ENCODE measurements around the gene ZNF699.

DNA sequence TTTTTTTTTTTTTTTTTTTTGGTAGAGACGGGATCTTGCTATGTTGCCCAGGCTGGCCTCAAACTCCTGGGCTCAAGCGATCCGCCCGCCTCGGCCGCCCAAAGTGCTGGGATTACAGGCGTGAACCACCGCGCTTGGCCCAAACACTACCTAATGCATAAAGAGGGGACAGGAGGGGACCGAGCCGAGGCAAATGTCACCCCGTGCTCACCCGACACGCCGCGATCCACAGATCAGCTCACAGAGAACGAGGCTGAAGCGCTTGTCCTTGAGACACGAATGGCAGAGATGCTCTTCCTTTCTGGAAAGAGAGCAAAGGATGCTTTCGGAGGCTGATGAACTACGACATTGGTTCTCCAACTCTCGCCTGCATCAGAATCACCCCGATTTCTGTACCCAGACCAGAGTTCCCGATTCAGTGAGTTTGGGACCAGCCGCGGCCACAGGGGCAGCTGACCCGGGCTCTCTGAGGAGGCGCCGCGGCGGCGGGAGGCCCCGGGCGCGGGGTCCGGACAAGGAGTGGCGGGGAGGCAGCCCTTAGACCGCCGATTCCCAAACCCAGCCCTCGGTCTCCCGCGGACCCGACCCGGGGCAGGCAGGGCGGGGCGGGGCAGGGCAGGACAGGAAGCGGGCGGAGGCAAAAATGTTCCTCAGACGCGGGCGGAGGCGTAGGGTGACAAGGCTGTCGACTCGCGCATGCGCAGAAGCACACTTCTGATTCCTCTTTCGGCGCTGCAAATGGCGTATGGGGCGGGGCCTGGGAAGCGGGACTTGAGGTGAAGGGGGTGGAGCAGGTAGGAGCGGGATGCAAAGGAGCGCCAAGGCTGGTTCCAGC is at the start of gene ZNF699:
- TF ChIP-seq, protein P1, sequence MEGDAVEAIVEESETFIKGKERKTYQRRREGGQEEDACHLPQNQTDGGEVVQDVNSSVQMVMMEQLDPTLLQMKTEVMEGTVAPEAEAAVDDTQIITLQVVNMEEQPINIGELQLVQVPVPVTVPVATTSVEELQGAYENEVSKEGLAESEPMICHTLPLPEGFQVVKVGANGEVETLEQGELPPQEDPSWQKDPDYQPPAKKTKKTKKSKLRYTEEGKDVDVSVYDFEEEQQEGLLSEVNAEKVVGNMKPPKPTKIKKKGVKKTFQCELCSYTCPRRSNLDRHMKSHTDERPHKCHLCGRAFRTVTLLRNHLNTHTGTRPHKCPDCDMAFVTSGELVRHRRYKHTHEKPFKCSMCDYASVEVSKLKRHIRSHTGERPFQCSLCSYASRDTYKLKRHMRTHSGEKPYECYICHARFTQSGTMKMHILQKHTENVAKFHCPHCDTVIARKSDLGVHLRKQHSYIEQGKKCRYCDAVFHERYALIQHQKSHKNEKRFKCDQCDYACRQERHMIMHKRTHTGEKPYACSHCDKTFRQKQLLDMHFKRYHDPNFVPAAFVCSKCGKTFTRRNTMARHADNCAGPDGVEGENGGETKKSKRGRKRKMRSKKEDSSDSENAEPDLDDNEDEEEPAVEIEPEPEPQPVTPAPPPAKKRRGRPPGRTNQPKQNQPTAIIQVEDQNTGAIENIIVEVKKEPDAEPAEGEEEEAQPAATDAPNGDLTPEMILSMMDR (IDR thresholded peaks at IDR 0.05) = no peak
- TF ChIP-seq EP300 (IDR thresholded peaks at IDR 0.05) = no peak
